ENCODE results near the gene CORO2B.

Gene CORO2B

DNA sequence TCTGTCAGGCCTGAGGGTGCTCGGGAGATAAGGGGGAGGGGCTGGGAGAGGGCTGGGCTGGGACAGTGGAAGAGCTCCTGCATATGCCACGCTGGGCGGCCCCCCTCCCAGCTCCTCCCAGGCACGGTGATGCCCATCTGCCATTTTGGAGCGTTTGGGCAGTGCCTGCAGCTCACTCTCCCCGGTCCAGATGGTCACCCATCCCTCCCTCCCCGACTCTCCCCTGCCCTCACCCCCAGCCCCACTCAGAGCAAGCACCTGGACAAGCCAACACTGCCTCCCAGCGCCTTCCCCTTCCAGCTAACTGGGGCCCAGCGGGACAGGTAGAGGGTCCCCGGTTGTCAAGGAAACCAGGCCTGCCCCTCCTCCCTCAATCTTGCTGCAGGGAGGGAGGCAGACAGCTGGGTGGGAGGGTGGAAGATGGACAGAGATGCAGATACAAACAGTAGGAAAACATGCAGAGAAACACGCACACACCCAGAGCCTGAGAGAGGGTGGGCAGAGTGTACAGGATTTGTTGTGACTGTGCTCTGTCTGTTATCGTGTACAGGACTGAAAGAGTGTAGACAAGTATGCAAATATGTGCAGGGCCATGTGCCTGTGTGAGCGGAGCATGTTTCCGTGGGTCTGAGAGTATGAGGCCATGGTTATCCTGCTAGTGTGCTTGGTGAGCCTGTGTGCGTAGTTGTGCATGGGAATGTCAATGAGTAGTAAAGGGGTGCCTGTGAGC, 17.5 kb upstream of the CORO2B start (continued):
- TF ChIP-seq PPARA (CRISPR knock-in tag; IDR thresholded peaks at IDR 0.05; ENCODE audit: borderline replicate concordance) (no peak), ISL1 (CRISPR knock-in tag; IDR thresholded peaks at IDR 0.05) (no peak), ARNTL (CRISPR knock-in tag; IDR thresholded peaks at IDR 0.05; ENCODE audit: borderline replicate concordance, low read depth) (no peak)

- ATAC-seq: no peak
- TF ChIP-seq ZFP30 (CRISPR knock-in tag; IDR thresholded peaks at IDR 0.05) (no peak), BACH2 (CRISPR knock-in tag; IDR thresholded peaks at IDR 0.05; ENCODE audit: borderline replicate concordance) (no peak), TSHZ2 (CRISPR knock-in tag; IDR thresholded peaks at IDR 0.05) (no peak), PPARA (CRISPR knock-in tag; IDR thresholded peaks at IDR 0.05; ENCODE audit: borderline replicate concordance) (no peak), ISL1 (CRISPR knock-in tag; IDR thresholded peaks at IDR 0.05) (no peak), GLIS3 (CRISPR knock-in tag; IDR thresholded peaks at IDR 0.05) (no peak), ARNTL (CRISPR knock-in tag; IDR thresholded peaks at IDR 0.05; ENCODE audit: borderline replicate concordance, low read depth) (no peak), PATZ1 (CRISPR knock-in tag; IDR thresholded peaks at IDR 0.05; ENCODE audit: borderline replicate concordance) (no peak), ZNF565 (CRISPR knock-in tag; conservative IDR thresholded peaks at IDR 0.05; ENCODE audit: low read depth) (no peak), CSDC2 (CRISPR knock-in tag; IDR thresholded peaks at IDR 0.05) (no peak), TOX (CRISPR knock-in tag; IDR thresholded peaks at IDR 0.05; ENCODE audit: borderline replicate concordance) (no peak), RARB (CRISPR knock-in tag; IDR thresholded peaks at IDR 0.05) (no peak), POU6F1 (CRISPR knock-in tag; IDR thresholded peaks at IDR 0.05; ENCODE audit: borderline replicate concordance, low read depth) (no peak), TCF4 (CRISPR knock-in tag; IDR thresholded peaks at IDR 0.05; ENCODE audit: borderline replicate concordance) (no peak), ZNF70 (CRISPR knock-in tag; IDR thresholded peaks at IDR 0.05) (no peak)
- TF ChIP-seq, protein P1, sequence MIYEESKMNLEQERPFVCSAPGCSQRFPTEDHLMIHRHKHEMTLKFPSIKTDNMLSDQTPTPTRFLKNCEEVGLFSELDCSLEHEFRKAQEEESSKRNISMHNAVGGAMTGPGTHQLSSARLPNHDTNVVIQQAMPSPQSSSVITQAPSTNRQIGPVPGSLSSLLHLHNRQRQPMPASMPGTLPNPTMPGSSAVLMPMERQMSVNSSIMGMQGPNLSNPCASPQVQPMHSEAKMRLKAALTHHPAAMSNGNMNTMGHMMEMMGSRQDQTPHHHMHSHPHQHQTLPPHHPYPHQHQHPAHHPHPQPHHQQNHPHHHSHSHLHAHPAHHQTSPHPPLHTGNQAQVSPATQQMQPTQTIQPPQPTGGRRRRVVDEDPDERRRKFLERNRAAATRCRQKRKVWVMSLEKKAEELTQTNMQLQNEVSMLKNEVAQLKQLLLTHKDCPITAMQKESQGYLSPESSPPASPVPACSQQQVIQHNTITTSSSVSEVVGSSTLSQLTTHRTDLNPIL (CRISPR knock-in tag; IDR thresholded peaks at IDR 0.05; ENCODE audit: low read depth): no peak
These were observed 16.9 kb upstream of the CORO2B start for GRCh38 chr15:68561901-68562300.

DNA sequence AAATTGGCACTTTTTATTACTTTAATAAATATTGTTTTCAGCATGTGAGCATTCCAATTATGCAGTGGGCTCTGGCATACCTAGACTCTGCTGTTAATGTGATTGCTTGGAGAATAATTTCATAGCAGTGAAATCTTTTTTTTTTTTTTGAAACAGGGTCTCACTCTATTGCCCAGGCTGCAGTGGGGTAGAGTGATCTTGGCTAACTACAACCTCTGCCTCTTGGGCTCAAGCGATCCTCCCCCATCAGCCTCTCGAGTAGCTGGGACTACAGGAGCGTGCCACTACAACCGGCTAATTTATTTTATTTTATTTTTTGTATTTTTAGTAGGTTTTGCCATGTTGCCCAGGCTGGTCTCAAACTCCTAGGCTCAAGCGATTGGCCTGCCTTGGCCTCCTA, 14.6 kb upstream of the CORO2B start:
- no peak for TF ChIP-seq OSR1 (CRISPR knock-in tag; IDR thresholded peaks at IDR 0.05)
- no peak for TF ChIP-seq ZNF8 (CRISPR knock-in tag; IDR thresholded peaks at IDR 0.05)
- TF ChIP-seq GLIS3 (CRISPR knock-in tag; IDR thresholded peaks at IDR 0.05): no peak
- TF ChIP-seq PATZ1 (CRISPR knock-in tag; IDR thresholded peaks at IDR 0.05; ENCODE audit: borderline replicate concordance): no peak
- TF ChIP-seq ZNF565 (CRISPR knock-in tag; conservative IDR thresholded peaks at IDR 0.05; ENCODE audit: low read depth): no peak
- TF ChIP-seq ZFP3 (CRISPR knock-in tag; IDR thresholded peaks at IDR 0.05): no peak
- no peak for TF ChIP-seq RARB (CRISPR knock-in tag; IDR thresholded peaks at IDR 0.05)
- TF ChIP-seq TOX (CRISPR knock-in tag; IDR thresholded peaks at IDR 0.05; ENCODE audit: borderline replicate concordance): no peak
- TF ChIP-seq TSHZ2 (CRISPR knock-in tag; IDR thresholded peaks at IDR 0.05): no peak
- TF ChIP-seq ZNF70 (CRISPR knock-in tag; IDR thresholded peaks at IDR 0.05): no peak
- ATAC-seq: no peak

Measured in SK-N-SH treated with all-trans-retinoic acid at 6 μM for 48 hours (cell line).